Breast epithelium (tissue), 4 donors: ENCODE measurements around the gene TJAP1. TPM values are rescaled to one million over a fixed set of nuclear protein-coding genes. Genes with fewer than 3 reads are reported as not detected.

Experiments
- DNase-seq, 2 donors: peaks; one replicate each; pipeline ENCODE4 v3.0.0-alpha.2; 2019; ENCODE audit warnings: low spot score in 2 of 2
- H3K27ac ChIP-seq, 2 donors: fragments of 200-600 bp; sonication (generic) in 1 of 2; one replicate each; pipeline ENCODE4 v1.5.1; 2016 to 2019; ENCODE audit warnings: mild to moderate bottlenecking in 1 of 2
- H3K27me3 ChIP-seq, 2 donors: fragments of 200-600 bp; sonication (generic) in 1 of 2; one replicate each; pipeline versions ENCODE4 v1.5.1 to v1.6.0; 2017 to 2019; ENCODE audit warnings: control low read depth in 1 of 2, mild to moderate bottlenecking in 1 of 2
- H3K36me3 ChIP-seq: fragments of 200-600 bp; one replicate; pipeline ENCODE4 v1.5.1; 2019
- H3K4me1 ChIP-seq, 2 donors: fragments of 200-600 bp; sonication (generic); one replicate each; pipeline ENCODE4 v1.5.1; 2016 to 2019; ENCODE audit warnings: control low read depth in 1 of 2
- H3K4me3 ChIP-seq, 3 donors: fragments of 200-600 bp; sonication (generic); 1 replicate in 2 of 3; 2 replicates in 1 of 3; pipeline ENCODE4 v1.5.1; 2016 to 2019; ENCODE audit warnings: mild to moderate bottlenecking in 3 of 3, moderate library complexity in 2 of 3
- H3K9me3 ChIP-seq, 2 donors: fragments of 200-600 bp; sonication (generic) in 1 of 2; one replicate each; pipeline ENCODE4 v1.5.1; 2016 to 2019; ENCODE audit warnings: control low read depth in 1 of 2
- CTCF ChIP-seq, 3 donors: fragments of 450-650 bp; IDR thresholded peaks; one replicate each; pipeline ENCODE4 v1.5.1; 2016 to 2017; ENCODE audit warnings: antibody characterized with exemption in 3 of 3, mild to moderate bottlenecking in 3 of 3, moderate library complexity in 3 of 3
- POLR2A ChIP-seq: fragments of 450-650 bp; IDR thresholded peaks from one replicate; pipeline ENCODE4 v1.6.1; 2016; ENCODE audit warnings: antibody characterized with exemption, mild to moderate bottlenecking, moderate library complexity
- POLR2AphosphoS5 ChIP-seq, 3 donors: sonication (generic); formaldehyde crosslinking; IDR thresholded peaks; one replicate each; pipeline ENCODE4 v1.6.1; 2017; ENCODE audit warnings: antibody characterized with exemption in 3 of 3
- intact Hi-C: fragments of 100-400 bp; cut with DNase I; formaldehyde crosslinking; loops from one replicate; pipeline ENCODE4 v1.15.1; 2023; ENCODE audit warnings: low total_unique reads
- total RNA-seq, 3 donors: library from RNA; depleted of rRNA; stranded (reverse); fragments of >200 nt; gene quantifications; one replicate each; pipeline ENCODE4 v1.1.0, GENCODE V29; 2016

TJAP1 gene
- total RNA-seq, 3 donors from 2014 or later: 18.6 to 21.8 (median 21.3) TPM

DNA sequence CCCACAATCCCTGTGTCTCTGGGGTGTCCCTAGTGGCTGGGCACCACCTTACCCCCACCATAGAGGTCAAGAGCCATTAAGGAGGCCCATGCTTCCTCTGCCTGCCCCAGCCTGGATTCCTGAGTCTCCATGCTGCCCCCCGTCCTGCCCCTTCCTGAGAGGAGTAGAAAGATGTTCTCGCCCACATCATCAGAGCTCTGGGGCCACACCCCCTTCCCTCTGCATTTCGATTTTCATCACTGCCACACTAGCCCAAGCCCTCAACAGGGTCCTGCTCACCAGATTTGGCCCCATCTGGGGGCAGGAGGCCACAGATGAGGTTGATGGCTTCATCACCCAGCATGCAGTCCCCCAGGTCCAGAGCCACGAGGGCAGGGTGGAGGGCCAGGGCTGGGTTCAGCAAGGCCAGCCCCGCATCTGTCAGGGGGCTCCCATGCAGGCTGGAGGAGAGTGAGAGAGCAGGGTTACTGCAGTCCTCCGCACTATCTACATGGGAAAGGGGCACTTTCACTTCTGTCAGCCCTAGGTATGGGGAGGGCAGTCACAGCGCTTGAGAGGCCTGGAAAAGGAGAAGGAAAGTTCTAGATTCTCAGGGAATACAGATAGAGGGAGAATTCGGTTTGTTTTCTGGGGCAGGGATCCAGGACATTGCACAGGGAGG lies 31.2 kb downstream of the TJAP1 start:
- Histone ChIP-seq H3K27me3 (no peaks in the 10 kb centered on the region), H3K4me1 (no peaks in the 10 kb centered on the region), H3K9me3 (no peaks in the 10 kb centered on the region), H3K27ac (no peak overlapping the region), H3K36me3 (peaks cover 16% of the 10 kb centered on the region), H3K4me3 (peak overlapping the region in 2 of 3 donors; percentile 68 to 76)
- no peak for DNase-seq
- intact Hi-C loops: loop anchor here (10.0 kb wide), 2 partner anchors 54 to 144 kb away; partner anchors contain the start of genes DLK2 and ZNF318
- TF ChIP-seq CTCF (IDR thresholded peaks at IDR 0.05): no peak
- no peak for TF ChIP-seq POLR2A
- no peak for TF ChIP-seq POLR2AphosphoS5 (IDR thresholded peaks at IDR 0.05)

GRCh38 chr6:43509142-43509983 lies 32.0 kb downstream of the TJAP1 start:
- Histone ChIP-seq H3K36me3 (peaks cover 16% of the 10 kb centered on the region), H3K9me3 (no peaks in the 10 kb centered on the region), H3K4me1 (peaks cover 0 to under 1% of the 10 kb centered on the region in 2 donors), H3K4me3 (peak overlapping the region; percentile 60 to 76 (median 68)), H3K27ac (peak overlapping the region; percentile 49 to 72), H3K27me3 (no peaks in the 10 kb centered on the region)
- intact Hi-C loops: loop anchor here (10.0 kb wide), 2 partner anchors 55 to 145 kb away; partner anchors contain the start of genes DLK2 and ZNF318
- no peak for DNase-seq
- TF ChIP-seq CTCF (IDR thresholded peaks at IDR 0.05) (no peak), POLR2AphosphoS5 (IDR thresholded peaks at IDR 0.05) (no peak), POLR2A (no peak)

GRCh38 chr6:43509984-43510826 lies 32.8 kb downstream of the TJAP1 start, which contains the start of gene LRRC73:
Gene LRRC73, minus strand, starts transcription at chr6:43510346. Its CDS starts 561 bp downstream, at chr6:43509785.
- DNase-seq: peak; percentile 67 to 75
- peaks cover 16% of the 10 kb centered on the region for H3K36me3 ChIP-seq
- no peaks in the 10 kb centered on the region for H3K9me3 ChIP-seq
- H3K4me1 ChIP-seq: peaks cover 2 to 6% of the 10 kb centered on the region in 2 donors
- peak within 1 kb of the TSS; percentile 60 to 76 (median 68) for H3K4me3 ChIP-seq
- intact Hi-C loops: loop anchor here (10.0 kb wide), 2 partner anchors 55 to 145 kb away; partner anchors contain the start of genes DLK2 and ZNF318
- TF ChIP-seq POLR2A: no peak
- TF ChIP-seq POLR2AphosphoS5 (IDR thresholded peaks at IDR 0.05): peak in 1 of 3 donors; percentile 61
- no peak for TF ChIP-seq CTCF (IDR thresholded peaks at IDR 0.05)
- no peaks in the 10 kb centered on the region for H3K27me3 ChIP-seq
- peak within 1 kb of the TSS; percentile 49 to 72 for H3K27ac ChIP-seq

DNA sequence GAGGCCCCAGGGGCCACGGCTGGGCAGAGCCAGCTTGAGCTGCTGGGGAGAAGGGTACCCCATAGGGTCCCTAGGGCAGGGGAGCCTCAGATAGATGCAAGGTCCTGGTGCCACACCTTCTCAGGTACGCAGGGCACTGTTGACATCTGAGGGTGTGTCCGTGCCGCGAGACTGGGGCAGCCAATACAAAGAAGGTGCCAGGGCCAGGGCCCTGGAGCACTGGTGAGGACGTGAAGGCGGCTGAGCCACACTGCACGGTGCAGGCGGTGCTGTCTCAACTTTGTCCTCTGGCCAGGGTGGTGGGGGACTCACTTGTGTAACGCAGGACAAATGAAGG lies 33.4 kb downstream of the TJAP1 start:
- peak overlapping the region; percentile 60 to 76 (median 68) for H3K4me3 ChIP-seq

More for the DNA sequence above, 33.4 kb downstream of the TJAP1 start:
- intact Hi-C loops: no loop called here
- H3K9me3 ChIP-seq: no peaks in the 10 kb centered on the region
- TF ChIP-seq POLR2AphosphoS5 (IDR thresholded peaks at IDR 0.05) (no peak), POLR2A (no peak), CTCF (IDR thresholded peaks at IDR 0.05) (no peak)
- DNase-seq: no peak
- H3K4me1 ChIP-seq: peaks cover 8 to 12% of the 10 kb centered on the region in 2 donors
- H3K36me3 ChIP-seq: peaks cover 16% of the 10 kb centered on the region
- H3K27ac ChIP-seq: peak overlapping the region; percentile 49 to 72
- H3K27me3 ChIP-seq: no peaks in the 10 kb centered on the region
